M059J (cell line): ENCODE measurements around the gene FOLR2. TPM values are rescaled to one million over a fixed set of nuclear protein-coding genes. Genes with fewer than 3 reads are reported as not detected.
"Not testable (repeated sequence)": the region's sequence is repeated elsewhere in the genome, so short reads cannot be mapped to it uniquely, and the experiment has no call there.

Source experiments
- DNase-seq: peaks from one replicate; pipeline ENCODE4 v3.0.0-alpha.2; 2012; ENCODE audit warnings: low read depth
- total RNA-seq: library from RNA; depleted of rRNA; stranded (reverse); fragments of >200 nt; shearing (Covaris generic); gene quantifications from 2 replicates; pipeline ENCODE4 v1.2.3, GENCODE V29; 2014

Gene FOLR2
- total RNA-seq, 1 experiment from 2014 or later, result not detected

DNA sequence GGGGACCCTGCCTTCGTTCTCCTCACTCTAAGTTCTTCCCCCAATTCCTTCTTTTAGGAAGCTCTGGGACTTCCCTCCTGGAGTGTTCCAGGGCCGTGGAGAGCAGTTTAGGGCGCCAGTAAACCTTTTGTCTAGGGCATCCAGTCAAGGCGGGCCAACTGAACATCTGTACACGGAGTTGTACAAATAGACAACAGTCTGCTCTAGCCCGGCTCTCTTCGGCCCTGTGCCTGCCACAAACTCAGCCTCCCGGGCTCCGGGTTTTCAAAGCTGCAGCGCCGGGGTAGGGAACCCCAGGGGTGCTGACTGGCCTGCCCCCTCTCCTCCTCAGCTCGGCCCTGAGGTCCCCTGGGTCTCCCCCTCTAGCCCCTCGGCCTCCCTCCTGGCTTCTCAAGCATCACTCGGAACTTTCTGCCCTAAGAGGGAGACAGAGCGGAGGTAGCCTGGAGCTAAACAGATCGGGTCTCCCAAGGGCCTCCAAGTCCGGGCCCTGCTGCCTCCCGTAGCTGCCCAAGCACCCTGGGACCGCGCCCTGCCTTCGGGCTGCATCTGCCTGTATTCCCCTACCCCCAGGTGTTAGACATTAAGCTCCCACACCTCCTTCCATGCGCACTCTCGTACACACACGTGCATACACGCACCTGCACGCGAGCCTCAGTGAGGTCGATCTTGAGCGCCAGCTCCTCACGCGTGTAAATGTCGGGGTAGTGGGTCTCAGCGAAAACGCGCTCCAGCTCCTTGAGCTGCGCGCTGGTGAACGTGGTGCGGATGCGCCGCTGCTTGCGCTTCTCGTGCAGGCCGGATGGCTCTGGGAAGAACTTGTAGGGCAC lies 24.1 kb downstream of the FOLR2 start:
- no peak for DNase-seq

DNA sequence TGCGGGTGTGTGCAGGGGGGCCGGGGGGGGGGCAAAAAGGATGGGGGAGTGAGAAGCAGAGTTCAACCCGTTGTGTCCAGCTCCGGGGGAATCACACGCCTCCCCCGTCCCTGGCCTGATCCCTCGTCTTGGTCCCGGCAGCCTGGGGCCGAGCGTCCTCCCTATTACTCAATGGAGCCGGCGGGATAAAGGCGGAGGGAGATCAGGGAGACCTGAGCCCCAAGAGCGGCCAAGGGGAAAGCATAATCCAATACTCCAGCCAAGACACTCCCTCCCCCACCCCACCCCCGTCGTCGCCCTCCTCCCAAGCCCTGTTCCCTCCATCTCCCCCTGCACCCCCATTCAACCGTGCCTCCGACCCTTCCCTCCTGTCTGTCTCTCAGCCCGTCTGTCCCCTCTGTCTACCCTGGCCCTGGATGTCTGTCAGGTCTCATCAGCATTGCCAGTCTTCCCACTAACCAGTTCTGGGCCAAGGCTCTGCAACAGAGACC lies 24.7 kb downstream of the FOLR2 start:
- no peak for DNase-seq

DNA sequence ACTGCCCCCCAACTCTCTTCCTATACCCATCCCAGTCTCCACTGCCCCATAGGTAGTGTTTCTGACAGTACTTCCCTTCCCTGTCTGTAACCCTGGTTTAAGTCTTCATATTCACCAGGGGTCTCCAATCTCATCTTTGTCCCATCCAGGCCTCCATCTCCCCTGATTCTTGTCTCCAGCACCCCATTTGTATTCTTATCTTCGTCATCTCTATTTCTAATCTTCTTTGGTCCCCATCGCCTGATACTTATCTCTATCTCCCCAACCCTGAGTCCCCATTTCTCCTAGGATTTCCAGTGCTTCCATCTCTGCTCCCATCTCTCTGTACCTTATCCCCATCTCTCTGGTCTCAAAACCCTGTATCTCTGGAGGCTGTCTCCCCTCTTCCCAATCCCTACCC lies 25.5 kb downstream of the FOLR2 start:
- no peak for DNase-seq

DNA sequence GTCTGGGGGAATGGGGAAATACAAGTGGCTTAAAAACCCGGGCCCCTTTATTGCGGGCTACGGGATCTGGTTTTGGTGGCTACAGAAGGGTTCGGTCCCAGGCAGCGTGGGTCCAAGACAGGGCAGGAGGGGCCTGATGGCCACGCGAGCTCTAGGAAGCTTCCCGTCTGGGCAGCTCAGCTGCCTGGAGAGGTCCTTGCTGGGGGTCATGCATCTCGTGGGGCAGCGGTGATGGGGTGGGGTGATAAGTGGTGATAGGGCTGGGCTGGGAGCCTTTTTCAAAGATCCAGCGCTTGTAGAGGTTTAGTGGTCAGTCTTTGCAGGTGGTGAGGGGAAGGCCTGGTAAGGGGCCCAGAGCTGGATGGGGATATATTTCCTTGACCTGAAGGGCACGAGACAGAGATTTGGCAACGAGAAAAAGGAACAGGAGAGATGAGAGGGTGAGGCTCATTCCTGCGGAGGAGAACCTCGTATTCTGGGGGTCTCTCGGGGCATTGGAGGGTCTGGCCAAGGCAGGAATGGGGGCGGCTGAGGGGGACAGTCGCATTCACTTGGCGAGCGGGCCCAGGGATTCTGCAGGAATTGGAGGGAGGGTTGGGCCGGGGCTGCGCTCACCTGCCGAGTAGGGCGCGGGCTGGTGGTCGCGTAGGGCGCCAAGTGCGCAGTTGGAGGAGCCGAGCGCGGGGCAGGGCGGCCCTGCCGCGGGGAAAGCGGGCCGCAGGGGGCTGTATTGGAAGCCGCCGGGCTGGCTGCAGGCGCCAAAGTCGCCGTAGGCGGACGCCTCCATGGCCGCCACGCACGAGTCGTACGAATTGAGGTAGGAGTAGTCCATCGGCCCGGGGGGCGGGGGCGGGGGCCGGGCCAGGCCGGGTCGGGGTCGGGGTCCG lies 26.8 kb downstream of the FOLR2 start:
- DNase-seq, result no peak

DNA sequence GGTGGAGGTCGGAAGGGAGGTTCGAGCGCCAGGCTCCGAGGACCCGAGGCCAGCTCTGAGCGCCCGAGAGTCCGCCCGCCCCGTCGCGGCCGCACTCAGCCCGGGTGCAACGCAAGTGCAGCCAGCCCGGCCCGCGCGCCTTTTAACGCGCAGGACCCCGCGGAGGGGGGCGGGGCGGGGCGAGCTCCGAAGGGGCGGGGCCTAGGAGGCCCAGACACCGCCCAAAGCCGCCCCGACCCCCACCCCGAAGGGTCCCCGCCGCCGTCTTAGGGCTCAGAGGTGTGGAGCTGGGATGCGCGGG lies 27.4 kb downstream of the FOLR2 start, which contains the start of gene PHOX2A:
TSS of gene PHOX2A (minus strand) at position 117 of the 301 bp plus-strand sequence. CDS start 172 bp downstream, outside the sequence.
- DNase-seq, result no peak

DNA sequence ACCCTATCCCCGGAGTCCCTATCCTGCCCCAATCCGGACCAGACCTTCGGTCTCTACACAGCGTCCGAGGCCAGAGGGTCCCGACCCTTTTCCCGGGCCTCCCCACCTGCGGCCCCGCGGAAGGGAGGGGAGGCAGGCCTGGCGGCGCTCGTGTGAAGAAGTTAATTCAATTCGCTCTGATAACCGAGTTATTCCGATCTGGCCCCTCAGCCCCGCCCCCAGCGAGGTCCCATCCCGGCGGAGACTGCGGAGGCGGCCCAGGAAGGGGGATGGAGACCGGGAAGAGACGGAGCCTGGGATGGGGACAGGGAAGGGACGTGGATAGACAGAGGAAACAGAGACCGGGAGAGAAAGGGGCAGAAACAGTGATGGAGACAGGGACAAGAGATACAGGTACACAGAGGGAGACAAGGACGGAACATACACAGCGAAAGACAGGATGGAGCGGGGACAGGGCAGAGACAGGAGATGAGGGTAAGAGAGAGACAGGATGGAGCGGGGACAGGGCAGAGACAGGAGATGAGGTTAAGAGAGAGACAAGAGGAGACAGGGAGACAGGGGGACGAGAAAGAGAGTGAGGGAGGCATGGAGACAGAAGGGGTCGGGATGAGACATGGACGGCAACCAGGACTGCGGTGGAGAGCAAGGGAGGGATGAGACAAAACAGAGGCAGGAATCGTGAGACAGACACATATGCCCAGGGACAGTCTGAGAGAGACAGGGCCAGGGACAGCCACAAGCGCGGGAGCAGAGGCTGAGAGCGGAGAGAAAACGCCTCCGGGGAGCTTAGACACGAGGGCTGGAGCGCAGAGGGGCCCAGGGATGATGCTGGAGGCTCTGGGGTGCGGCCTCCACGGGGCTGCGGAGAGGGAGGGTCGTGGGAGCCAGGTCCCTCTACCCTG lies 28.0 kb downstream of the FOLR2 start:
- no peak for DNase-seq

DNA sequence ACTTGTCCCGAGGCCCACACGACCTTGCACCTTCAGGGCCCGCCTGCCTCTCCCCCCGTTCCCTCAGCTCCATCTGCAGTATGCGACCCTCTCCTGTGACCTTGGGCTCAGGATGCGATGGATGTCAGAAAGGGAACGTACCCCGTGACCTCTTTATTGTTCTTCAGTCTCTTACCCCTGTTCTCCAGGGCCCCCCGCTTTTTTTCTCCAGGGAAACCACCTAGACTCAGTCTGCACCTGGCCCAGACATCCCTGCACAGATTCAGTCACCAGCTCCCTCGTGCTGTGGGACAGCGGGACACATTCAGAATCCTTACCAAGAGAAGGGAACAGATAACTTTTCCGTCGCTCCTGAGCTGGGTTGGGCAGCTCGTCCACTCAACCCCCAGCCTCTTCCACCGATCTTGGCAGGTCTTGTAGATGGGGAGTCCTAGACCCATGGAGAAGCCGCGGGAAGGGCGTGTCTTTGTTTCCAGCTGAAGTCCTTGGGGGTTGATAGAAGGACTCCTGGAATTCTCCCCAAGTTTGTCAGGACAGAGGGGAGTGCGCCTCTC lies 28.7 kb downstream of the FOLR2 start:
- no peak for DNase-seq

DNA sequence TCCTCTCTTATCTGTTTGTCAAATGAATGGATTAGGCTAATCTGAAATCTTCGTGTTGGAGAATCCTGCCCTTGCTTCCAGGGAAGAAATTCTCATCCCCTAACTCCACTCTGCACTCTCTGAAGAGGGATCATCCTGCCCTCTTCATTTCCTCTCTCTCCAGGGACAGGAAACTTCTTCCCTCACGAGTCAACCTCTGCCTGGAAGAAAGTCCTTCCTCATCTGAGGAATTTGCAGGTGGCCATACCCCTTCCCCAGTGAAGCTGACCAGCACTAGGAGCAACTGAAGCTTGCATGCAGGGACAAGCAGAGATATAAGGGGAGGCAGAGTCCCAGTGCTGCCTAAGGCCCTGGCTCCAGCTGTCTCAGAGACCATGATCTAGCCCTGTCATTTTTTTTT lies 31.0 kb downstream of the FOLR2 start:
- DNase-seq, result no peak

DNA sequence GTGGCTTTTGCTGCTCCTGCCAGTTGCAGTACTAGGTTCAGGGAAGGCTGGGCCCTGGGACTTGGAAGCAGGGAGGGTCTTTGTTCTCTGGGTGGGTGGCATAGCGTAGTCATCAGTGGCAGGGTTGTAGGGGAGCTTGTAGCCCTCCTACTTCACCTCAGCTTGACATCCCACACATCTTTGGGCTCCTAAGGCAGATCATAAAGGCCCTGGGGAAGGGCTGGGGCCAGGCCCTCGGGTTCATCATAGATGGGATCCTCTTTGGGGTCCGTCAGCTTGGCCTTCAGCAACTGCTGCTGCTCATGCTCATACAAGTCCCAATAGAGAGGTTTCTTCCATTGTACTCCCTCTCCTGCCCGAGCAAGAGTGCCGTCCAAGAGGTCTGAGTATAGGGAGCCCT lies 33.4 kb downstream of the FOLR2 start:
- no peak for DNase-seq

DNA sequence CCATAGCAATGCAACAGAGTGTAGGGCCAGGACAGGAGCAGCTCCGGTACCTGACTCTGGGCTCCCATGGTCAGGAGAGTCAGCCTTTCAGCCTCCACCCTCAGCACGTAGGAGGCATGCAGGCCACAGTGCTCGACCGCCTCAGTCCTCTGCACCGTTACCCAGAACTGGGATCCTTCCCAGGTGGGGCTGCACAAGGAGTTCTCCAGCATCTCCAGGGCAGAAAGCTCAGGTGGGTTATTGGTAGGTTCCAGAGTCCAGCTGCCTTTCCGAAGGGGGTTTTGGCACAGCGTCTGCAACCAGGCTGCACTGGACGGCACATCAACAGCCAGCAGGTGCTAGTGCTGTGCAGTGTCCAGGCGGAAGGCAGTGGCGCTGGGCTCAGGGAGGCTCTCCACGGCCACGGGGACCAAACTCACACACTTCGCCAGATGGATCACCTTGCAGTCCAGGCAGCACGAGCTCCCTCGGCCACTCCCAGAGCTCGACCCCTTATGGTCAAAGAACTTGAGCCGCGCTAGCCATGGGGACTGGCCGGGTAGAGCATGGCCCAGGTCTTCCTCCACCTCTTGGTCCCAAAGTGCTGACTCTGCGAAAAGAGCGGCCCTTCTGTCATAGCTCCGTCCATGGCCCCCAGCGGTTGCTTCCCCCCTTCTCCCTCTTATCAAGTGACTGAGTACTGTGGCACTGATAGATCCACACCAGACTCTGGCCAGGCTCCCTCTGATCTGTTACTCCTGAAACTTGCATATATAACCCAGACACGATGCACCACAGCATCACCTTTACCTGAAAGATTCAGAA lies 34.3 kb downstream of the FOLR2 start:
- no peak for DNase-seq

DNA sequence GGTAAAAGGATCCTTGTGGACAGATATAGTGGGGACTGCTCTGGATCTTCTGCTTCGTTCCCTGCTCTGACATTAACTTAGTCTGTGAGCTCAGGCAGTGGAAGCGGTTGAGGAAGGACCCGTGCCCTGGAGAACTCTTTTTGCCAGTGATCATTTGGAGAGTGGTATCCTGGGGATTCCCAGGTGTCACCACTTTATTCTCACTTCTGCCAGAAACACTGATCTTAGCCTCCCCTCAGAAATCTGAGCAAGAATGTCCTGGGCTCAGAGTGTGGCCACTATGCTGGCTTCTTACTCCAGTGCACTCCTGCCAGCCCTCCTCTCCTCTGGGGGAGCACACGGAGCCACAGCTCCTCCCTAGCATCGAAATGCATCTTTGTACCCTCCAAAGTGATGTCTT lies 35.0 kb downstream of the FOLR2 start:
- no peak for DNase-seq

DNA sequence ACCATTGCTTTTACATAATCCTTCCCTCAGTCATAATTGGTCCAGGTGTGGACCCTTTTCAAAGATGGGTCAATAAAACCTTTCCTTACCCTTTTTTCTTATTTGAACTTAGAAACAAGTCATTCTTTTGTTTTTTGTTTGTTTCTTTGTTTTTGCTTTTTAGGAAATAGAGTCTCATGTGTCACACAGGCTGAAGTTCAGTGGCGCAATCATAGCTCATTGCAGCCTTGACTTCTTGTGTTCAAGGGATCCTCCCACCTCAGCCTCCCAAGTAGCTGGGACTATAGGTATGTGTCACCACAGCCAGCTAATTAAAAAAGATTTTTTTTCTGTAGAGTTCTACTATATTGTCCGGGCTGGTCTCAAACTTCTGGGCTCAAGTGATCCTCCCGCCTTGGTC lies 36.8 kb downstream of the FOLR2 start:
- DNase-seq, result no peak

DNA sequence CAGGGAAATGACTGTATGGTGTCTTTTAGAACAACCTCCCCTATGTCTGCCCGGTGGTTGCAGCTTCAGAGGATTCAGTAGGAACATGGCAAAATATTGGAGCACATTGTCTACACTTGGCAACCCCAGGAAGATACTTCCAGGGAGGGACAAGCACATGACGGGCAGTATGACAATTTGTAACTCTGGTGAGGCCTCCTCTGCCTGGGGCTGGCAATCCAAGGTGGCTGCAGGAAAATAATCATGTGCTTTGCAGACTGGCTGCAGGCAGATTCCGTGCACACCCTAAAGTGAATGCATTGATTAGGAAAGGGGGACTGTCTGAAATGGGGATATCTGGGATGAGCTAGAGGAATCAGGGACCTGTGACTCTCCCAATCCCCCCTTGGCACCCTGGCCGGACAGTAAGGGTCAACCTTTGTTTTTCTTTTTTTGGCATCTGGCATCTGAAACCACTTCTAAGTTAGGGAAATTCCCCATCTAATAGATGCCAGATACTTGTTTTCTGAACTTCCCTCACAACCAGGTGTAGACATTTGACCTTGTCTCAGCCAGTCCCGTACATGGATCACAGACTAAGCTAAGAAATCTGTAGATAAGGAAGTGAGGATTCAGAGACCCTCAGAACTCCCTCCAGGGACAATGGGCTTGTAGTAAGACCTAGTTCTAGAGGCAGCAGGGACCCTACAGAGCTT lies 37.9 kb downstream of the FOLR2 start:
- no peak for DNase-seq

DNA sequence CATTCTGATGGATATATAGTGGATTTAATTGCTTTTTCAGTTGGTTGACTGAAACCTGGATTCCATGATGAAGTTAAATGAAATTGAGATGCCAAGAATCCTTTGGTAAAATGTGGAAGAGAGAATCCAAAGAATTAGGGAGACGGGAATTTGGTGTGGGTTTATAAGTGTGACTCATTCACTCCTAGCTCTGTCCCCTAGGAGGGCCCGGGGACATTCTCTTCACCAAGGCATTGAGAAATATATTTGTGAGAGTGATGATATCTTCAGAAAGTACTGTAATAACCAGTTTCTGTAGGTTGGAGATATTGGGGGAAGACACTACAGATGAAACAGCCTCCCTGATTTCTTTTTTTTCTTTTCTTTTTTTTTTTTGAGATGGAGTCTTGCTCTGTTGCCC lies 41.0 kb downstream of the FOLR2 start:
- DNase-seq, result peak; percentile 52

DNA sequence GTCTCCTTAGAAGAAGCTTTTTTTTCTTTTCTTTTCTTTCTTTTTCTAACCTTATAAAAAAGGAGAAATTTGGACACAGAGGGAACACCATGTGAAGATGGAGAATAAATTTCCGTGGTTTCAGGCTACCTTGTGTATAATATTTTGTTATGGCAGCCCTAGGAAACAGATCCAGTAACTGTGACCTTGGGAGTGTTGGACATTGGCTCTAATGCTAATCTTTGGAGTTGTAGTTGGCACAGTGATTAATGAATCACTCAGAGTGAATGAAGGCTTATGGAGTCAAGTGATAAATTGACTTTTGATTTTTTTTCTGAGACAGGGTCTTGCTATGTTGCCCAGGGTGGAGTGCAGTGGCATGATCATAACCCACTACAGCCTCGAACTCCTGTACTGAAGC lies 42.9 kb downstream of the FOLR2 start:
- DNase-seq, result no peak

DNA sequence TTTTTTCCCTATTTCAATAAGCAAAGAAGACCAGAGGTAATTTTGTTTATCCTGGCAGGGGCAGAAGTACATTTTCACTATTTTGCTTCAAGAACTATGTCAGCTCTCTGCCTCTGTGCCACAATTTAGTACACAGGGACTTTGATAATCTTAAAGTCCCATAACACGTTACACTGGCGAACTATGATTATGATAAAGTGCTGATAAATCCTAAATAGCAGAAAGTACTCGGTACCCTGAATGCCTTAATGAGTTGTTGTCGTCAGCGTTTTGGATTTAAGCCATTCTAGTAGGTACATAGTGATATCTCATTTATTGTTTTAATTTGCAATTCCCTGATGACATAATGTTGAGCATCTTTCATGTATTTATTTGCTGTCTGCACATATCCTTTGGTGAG lies 44.0 kb downstream of the FOLR2 start:
- DNase-seq, result no peak

DNA sequence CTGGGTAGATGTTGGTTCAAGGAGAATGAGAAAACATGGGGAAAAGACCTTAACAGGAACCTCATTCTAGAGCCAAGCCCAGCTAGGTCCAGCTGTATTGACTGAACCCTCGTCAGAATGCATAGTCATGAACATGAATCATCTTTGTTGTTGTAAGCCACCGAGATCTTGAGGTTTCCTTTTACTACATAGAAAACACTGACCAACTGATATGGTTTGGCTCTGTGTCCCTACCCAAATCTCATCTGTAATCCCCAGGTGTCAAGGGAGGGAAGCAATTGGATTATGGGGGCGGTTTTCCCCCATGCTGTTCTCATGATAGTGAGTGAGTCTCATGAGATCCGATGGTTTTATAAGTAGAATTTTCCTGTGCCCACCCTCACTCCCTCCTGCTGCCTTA lies 46.8 kb downstream of the FOLR2 start:
- peak; percentile 61 for DNase-seq

DNA sequence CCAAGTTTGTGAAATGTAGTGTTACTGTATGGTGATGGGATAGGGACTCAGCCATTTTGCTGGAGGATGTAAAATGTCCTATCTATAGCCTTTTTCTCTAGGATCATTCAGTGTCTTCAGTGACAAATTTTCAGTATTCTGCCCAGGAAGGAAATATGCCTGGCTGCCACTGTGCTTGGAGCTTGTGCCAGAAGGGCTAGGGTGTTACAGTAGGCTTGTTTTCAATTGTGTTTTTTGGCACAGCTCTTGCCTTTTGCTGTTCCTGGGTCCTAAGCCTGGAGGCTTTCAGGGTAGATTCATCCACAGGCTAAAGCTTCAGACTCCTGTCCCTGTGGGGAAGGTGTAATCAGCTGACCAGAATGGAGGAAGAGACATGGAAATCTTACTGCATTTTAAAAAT lies 49.4 kb downstream of the FOLR2 start:
- DNase-seq, result no peak

DNA sequence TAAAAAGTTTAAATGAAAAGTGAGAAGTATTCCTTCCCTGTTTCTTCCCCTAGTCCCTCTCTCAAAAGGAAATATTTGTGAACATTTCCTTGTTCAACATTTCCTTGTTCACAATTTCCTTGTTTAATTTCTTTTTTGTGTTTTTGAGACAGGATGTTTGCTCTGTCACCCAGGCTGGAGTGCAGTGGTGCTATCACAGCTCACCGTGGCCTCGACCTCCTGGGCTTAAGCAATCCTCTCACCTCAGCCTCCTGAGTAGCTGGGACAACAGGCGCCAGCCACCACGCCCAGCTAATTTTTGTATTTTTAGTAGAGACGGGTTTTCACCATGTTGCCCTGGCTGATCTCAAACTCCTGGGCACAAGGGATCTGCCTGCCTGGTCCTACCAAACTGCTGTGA lies 50.4 kb downstream of the FOLR2 start:
- DNase-seq, result not testable (repeated sequence)
